IMR-90 (cell line): ENCODE measurements around the gene PPP1R1C. TPM values are rescaled to one million over a fixed set of nuclear protein-coding genes. Genes with fewer than 3 reads are reported as not detected.
"Not testable (repeated sequence)": the region's sequence is repeated elsewhere in the genome, so short reads cannot be mapped to it uniquely, and the experiment has no call there.

Source experiments
- ATAC-seq: fragments of 200-7000 bp; cut with Tn5 transposase; 2 replicates; pipeline ENCODE4 v1.9.1; 2020; ENCODE audit warnings: low read depth, mild to moderate bottlenecking, moderate library complexity
- BruUV-seq: library from RNA; stranded (reverse); fragments of 400-500 nt; replicated peaks from 2 replicates; lab custom pipeline; 2021; lab: Mats Ljungman, UMichigan
- CTCF ChIA-PET: fragments of 300-600 bp; formaldehyde crosslinking; extraction: SDS; loops from one replicate; lab custom pipeline; 2021; ENCODE audit warnings: antibody characterized with exemption; lab: Yijun Ruan, JAX
- POLR2A ChIA-PET: fragments of 300-600 bp; sonication (Branson Sonifier 250); formaldehyde crosslinking; loops from one replicate; lab custom pipeline; 2022; ENCODE audit warnings: antibody characterized with exemption; ENCODE audit not compliant: unreplicated experiment; lab: Charles Lee
- DNase-seq: peaks from one replicate; pipeline ENCODE4 v3.0.0; 2013
- H2AFZ ChIP-seq: replicated peaks from 2 replicates; pipeline ENCODE3; 2013; ENCODE audit warnings: low read length, mild to moderate bottlenecking; ENCODE audit not compliant: poor library complexity
- H2AK5ac ChIP-seq: 2 replicates; pipeline ENCODE4 v1.6.1; 2013; ENCODE audit warnings: low read depth, low read length, inconsistent platforms
- H2AK9ac ChIP-seq: replicated peaks from 2 replicates; pipeline ENCODE3; 2013; ENCODE audit warnings: mild to moderate bottlenecking, low read depth, low read length, moderate library complexity; ENCODE audit not compliant: poor library complexity
- H2BK120ac ChIP-seq: 2 replicates; pipeline ENCODE4 v1.6.1; 2013; ENCODE audit warnings: low read depth, low read length, inconsistent platforms
- H2BK15ac ChIP-seq: 3 replicates; pipeline ENCODE4 v1.6.1; 2013; ENCODE audit warnings: low read depth, low read length, inconsistent platforms
- H2BK20ac ChIP-seq: 2 replicates; pipeline ENCODE4 v1.6.1; 2013; ENCODE audit warnings: low read depth, mild to moderate bottlenecking, inconsistent platforms, low read length, moderate library complexity
- H2BK5ac ChIP-seq: 2 replicates; pipeline ENCODE4 v1.6.1; 2013; ENCODE audit warnings: mild to moderate bottlenecking, low read depth, low read length, inconsistent platforms; ENCODE audit not compliant: poor library complexity, severe bottlenecking
- H3K14ac ChIP-seq: replicated peaks from 2 replicates; pipeline ENCODE4 v1.6.1; 2013; ENCODE audit warnings: low read depth, low read length, inconsistent platforms
- H3K18ac ChIP-seq: 2 replicates; pipeline ENCODE4 v1.6.1; 2013; ENCODE audit warnings: low read depth, low read length, control low read depth
- H3K23ac ChIP-seq: 2 replicates; pipeline ENCODE4 v1.6.1; 2013; ENCODE audit warnings: low read depth, low read length, inconsistent platforms
- H3K27ac ChIP-seq: 2 replicates; pipeline ENCODE4 v1.5.1; 2013; ENCODE audit warnings: mild to moderate bottlenecking, control low read depth, low read length; ENCODE audit not compliant: insufficient read depth
- H3K27me3 ChIP-seq: 2 replicates; pipeline ENCODE4 v1.6.1; 2013; ENCODE audit warnings: low read length; ENCODE audit not compliant: control insufficient read depth, insufficient read depth
- H3K36me3 ChIP-seq: 2 replicates; pipeline ENCODE4 v1.6.1; 2013; ENCODE audit warnings: low read length, mixed read lengths; ENCODE audit not compliant: control insufficient read depth, insufficient read depth
- H3K4ac ChIP-seq: 2 replicates; pipeline ENCODE4 v1.6.1; 2013; ENCODE audit warnings: low read depth, low read length, inconsistent platforms
- H3K4me1 ChIP-seq: 2 replicates; pipeline ENCODE4 v1.6.1; 2013; ENCODE audit warnings: low read length, mixed read lengths; ENCODE audit not compliant: control insufficient read depth, insufficient read depth
- H3K4me2 ChIP-seq: 2 replicates; pipeline ENCODE4 v1.6.1; 2013; ENCODE audit warnings: low read depth, mild to moderate bottlenecking, control low read depth, low read length, moderate library complexity
- H3K4me3 ChIP-seq: 2 replicates; pipeline ENCODE4 v1.5.1; 2013; ENCODE audit warnings: low read depth, mild to moderate bottlenecking, control low read depth, low read length, moderate library complexity; ENCODE audit not compliant: insufficient read depth
- H3K56ac ChIP-seq: 2 replicates; pipeline ENCODE4 v1.6.1; 2013; ENCODE audit warnings: low read length, inconsistent platforms; ENCODE audit not compliant: insufficient read depth; ENCODE audit errors: extremely low read depth
- H3K79me1 ChIP-seq, 2 experiments: 2 replicates each; pipeline ENCODE4 v1.6.1; 2013; ENCODE audit warnings: low read length in 2 of 2, inconsistent platforms in 1 of 2, low read depth in 1 of 2
- H3K9ac ChIP-seq: 2 replicates; pipeline ENCODE4 v1.6.1; 2013; ENCODE audit warnings: low read depth, low read length, control low read depth
- H3K9me1 ChIP-seq: 2 replicates; pipeline ENCODE4 v1.6.1; 2013; ENCODE audit warnings: low read length, inconsistent platforms; ENCODE audit not compliant: insufficient read depth
- H3K9me3 ChIP-seq: 2 replicates; pipeline ENCODE4 v1.6.1; 2013; ENCODE audit warnings: low read length; ENCODE audit not compliant: control insufficient read depth, insufficient read depth
- H4K20me1 ChIP-seq: 2 replicates; pipeline ENCODE4 v1.6.1; 2013; ENCODE audit warnings: low read length, inconsistent platforms; ENCODE audit not compliant: insufficient read depth
- H4K5ac ChIP-seq: 2 replicates; pipeline ENCODE4 v1.6.1; 2013; ENCODE audit warnings: mild to moderate bottlenecking, low read depth, low read length, control low read depth
- H4K8ac ChIP-seq, 2 experiments: 2 replicates each; pipeline ENCODE4 v1.6.1; 2013; ENCODE audit warnings: low read depth in 2 of 2, low read length in 2 of 2, control low read depth in 1 of 2, inconsistent platforms in 1 of 2
- H4K91ac ChIP-seq: 2 replicates; pipeline ENCODE4 v1.6.1; 2013; ENCODE audit warnings: low read depth, low read length, inconsistent platforms; ENCODE audit not compliant: insufficient read depth
- WGBS, 2 experiments: methylation state at CpG; one replicate each; pipeline versions ENCODE4 v1.1.5 to v1.1.7; 2013; ENCODE audit warnings: missing lambda C conversion rate in 2 of 2; ENCODE audit not compliant: insufficient read length in 1 of 2; ENCODE audit errors: extremely low coverage in 2 of 2; 5-methylcytosine and 5-hydroxymethylcytosine counted together
- dilution Hi-C: fragments of 300-500 bp; cut with HindIII; formaldehyde crosslinking; loops from one replicate; pipeline ENCODE4 v1.14.3; 2018; ENCODE audit warnings: low sequenced_read_pairs; ENCODE audit not compliant: unreplicated experiment
- in situ Hi-C: fragments of 300-500 bp; cut with MboI; formaldehyde crosslinking; loops from 3 replicates; pipeline ENCODE4 v1.14.3; 2019; ENCODE audit warnings: low sequenced_read_pairs, inconsistent platforms, mixed read lengths
- intact Hi-C: fragments of 100-400 bp; cut with micrococcal nuclease; formaldehyde crosslinking; loops from 2 replicates; pipeline ENCODE4 v1.10.0; 2022
- polyA plus RNA-seq, 3 experiments: library from polyadenylated mRNA; depleted of rRNA; stranded (reverse); fragments of >200 nt; gene quantifications; 2 replicates each; pipeline ENCODE4 v1.2.3, GENCODE V29; 2012; ENCODE audit warnings: low replicate concordance in 1 of 3
- total RNA-seq: library from RNA; depleted of rRNA; stranded (reverse); fragments of >200 nt; gene quantifications from 2 replicates; pipeline ENCODE4 v1.2.3, GENCODE V29; 2012

The PPP1R1C gene
- total and polyA plus RNA-seq, 2 of the 4 experiments (the other 2 are of a cell fraction) = 0.10 to 0.36 TPM

GRCh38 chr2:181961167-181961566, 24.5 kb upstream of the PPP1R1C start:
- CTCF ChIA-PET = interaction anchor here (0.7 kb wide), 1 partner anchor 17 kb away, joined by 3 read pairs; no protein-coding TSS in a partner anchor
- H2AK9ac ChIP-seq, POLR2A ChIA-PET, H2BK120ac ChIP-seq, BruUV-seq, H2BK5ac ChIP-seq, dilution Hi-C loops, H3K9ac ChIP-seq, H4K20me1 ChIP-seq, intact Hi-C loops, H3K9me3 ChIP-seq, H3K4me1 ChIP-seq, H3K23ac ChIP-seq, H2BK15ac ChIP-seq, H3K79me1 ChIP-seq, H4K5ac ChIP-seq, H3K14ac ChIP-seq, H2AFZ ChIP-seq, H4K91ac ChIP-seq, H3K4me3 ChIP-seq, H3K36me3 ChIP-seq, H3K56ac ChIP-seq, H3K27me3 ChIP-seq, in situ Hi-C loops, DNase-seq, H3K4ac ChIP-seq, H3K27ac ChIP-seq, H2AK5ac ChIP-seq, H4K8ac ChIP-seq, H2BK20ac ChIP-seq, H3K18ac ChIP-seq, ATAC-seq, H3K4me2 ChIP-seq, H3K9me1 ChIP-seq: not testable (repeated sequence)
- 87% methylated on average over 5 of the region's 8 CpGs; no CpG with 5 or more reads in 1 of the 2 experiments for WGBS, 2 experiments
